ENCODE data around the gene VAV3.

DNA sequence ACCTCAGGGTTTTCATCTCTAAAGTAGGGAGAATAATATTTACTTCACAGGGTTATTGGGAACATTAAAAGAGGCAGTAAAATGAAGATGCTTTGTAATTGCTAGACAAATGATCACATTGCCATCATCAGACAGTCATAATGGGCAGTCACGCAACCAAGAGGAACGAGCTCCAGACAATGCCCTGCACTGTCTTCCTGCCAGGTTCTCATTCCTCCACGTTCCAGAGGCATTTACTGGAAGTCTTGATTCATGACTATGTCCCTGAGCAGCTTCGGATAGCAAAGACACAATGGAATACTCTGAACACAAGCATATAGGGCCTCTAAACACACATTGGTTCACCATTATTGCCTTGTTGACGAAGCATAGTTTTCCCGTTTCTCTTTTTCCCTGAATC, 434.4 kb downstream of the VAV3 start:
- no peak for TF ChIP-seq POLR2A (IDR thresholded peaks at IDR 0.05; ENCODE audit: borderline replicate concordance, extremely low read depth, insufficient read depth, insufficient read length)
- no peak for TF ChIP-seq EZH2 (IDR thresholded peaks at IDR 0.05)
- TF ChIP-seq CTCF (IDR thresholded peaks at IDR 0.05 in 2 of 3, conservative IDR thresholded peaks at IDR 0.05 in 1 of 3; ENCODE audit: borderline replicate concordance in 1 of 3, insufficient read depth in 1 of 3, low read depth in 2 of 3, low read length in 2 of 3) = no peak
- no peak for TF ChIP-seq ELF1 (IDR thresholded peaks at IDR 0.05; ENCODE audit: borderline replicate concordance, low read depth)
